Lower leg skin (tissue), 4 donors: ENCODE measurements around the gene CSRP2. TPM values are rescaled to one million over a fixed set of nuclear protein-coding genes. Genes with fewer than 3 reads are reported as not detected.

Experiments used
- DNase-seq, 2 donors: peaks; one replicate each; pipeline ENCODE4 v3.0.0-alpha.2; 2019; ENCODE audit warnings: low spot score in 2 of 2
- H3K4me3 ChIP-seq: fragments of 200-600 bp; sonication (generic); 2 replicates; pipeline ENCODE4 v1.5.1; 2017; ENCODE audit warnings: mild to moderate bottlenecking, low read depth; ENCODE audit not compliant: poor library complexity, severe bottlenecking
- POLR2A ChIP-seq, 2 donors: fragments of 450-650 bp; IDR thresholded peaks; one replicate each; pipeline ENCODE4 v1.6.1; 2016 to 2017; ENCODE audit warnings: antibody characterized with exemption in 2 of 2, mild to moderate bottlenecking in 1 of 2, moderate library complexity in 1 of 2
- WGBS, 2 donors: methylation state at CpG; one replicate each; pipeline ENCODE4 v1.1.5; 2018; 5-methylcytosine and 5-hydroxymethylcytosine counted together
- intact Hi-C: fragments of 100-400 bp; cut with DNase I; formaldehyde crosslinking; loops from one replicate; pipeline ENCODE4 v1.15.0; 2023; ENCODE audit warnings: low total_unique reads
- total RNA-seq, 4 donors: library from RNA; depleted of rRNA; stranded (reverse); fragments of >200 nt; gene quantifications; one replicate each; pipeline ENCODE4 v1.1.0, GENCODE V29; 2016
- TF ChIP-seq, protein P1 (sequence below), 3 donors: fragments of 450-650 bp; IDR thresholded peaks; one replicate each; pipeline ENCODE4 v1.5.1; 2016; ENCODE audit warnings: antibody characterized with exemption in 3 of 3, mild to moderate bottlenecking in 3 of 3, moderate library complexity in 2 of 3

CSRP2 gene
- total RNA-seq, 4 donors from 2014 or later: 7.2 to 33.2 (median 14.3) TPM

DNA sequence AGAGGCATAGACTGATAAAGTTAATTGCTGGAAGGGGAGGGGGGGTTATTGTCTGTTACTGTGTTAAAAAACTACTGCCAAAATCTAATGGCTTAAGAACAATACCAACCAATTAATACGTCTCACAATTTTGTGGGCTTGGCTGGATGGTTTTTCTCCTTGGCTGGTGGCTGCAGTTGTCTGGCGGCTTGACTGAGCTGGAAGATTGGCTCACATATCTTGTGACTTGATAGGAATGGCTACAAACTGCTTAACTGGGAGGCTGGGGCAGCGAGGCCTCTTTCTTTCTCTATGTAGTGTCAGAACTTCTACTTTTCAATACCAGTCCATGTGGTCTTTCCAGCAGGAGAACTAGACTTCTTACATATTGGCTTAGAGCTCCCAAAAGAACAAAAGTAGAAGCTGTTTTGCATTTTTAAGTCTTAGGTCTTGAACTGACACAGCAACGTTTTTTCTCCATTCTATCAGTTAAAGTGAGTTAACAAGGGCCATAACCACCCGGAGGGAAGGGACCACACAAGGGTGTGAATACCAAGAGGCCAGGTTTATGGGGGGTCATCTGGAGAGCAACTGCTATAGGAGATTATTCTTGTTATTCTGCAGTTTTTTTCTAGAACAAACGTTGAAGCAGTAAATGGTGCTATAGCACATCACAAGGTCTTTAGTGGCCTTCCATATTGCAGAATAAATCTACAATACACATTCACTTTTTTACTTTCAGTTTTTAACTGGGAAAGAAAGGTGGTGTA is 68.0 kb downstream of the CSRP2 start:
- DNase-seq: no peak
- TF ChIP-seq, protein P1, sequence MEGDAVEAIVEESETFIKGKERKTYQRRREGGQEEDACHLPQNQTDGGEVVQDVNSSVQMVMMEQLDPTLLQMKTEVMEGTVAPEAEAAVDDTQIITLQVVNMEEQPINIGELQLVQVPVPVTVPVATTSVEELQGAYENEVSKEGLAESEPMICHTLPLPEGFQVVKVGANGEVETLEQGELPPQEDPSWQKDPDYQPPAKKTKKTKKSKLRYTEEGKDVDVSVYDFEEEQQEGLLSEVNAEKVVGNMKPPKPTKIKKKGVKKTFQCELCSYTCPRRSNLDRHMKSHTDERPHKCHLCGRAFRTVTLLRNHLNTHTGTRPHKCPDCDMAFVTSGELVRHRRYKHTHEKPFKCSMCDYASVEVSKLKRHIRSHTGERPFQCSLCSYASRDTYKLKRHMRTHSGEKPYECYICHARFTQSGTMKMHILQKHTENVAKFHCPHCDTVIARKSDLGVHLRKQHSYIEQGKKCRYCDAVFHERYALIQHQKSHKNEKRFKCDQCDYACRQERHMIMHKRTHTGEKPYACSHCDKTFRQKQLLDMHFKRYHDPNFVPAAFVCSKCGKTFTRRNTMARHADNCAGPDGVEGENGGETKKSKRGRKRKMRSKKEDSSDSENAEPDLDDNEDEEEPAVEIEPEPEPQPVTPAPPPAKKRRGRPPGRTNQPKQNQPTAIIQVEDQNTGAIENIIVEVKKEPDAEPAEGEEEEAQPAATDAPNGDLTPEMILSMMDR (IDR thresholded peaks at IDR 0.05): no peak
- no peak for TF ChIP-seq POLR2A (IDR thresholded peaks at IDR 0.05)
- intact Hi-C loops: no loop called here
- no peak overlapping the region for H3K4me3 ChIP-seq
- WGBS, 2 donors: 54 to 55% methylated on average over 6 of the region's 6 CpGs

Other genes starting within 250 kb of the CSRP2 start
- 10 to 100 TPM; 10.5 to 18.7 (median 13.0) TPM for gene ZDHHC17, start 114.9 kb downstream of the CSRP2 start, total RNA-seq
- 1 to 10 TPM in 3 of 4 donors, under 1 TPM in 1; 0.71 to 2.0 (median 1.5) TPM for gene E2F7, start 186.6 kb upstream of the CSRP2 start, total RNA-seq